Smooth muscle cell (in vitro differentiated cells): ENCODE data around the gene MATN3. TPM values are rescaled to one million over a fixed set of nuclear protein-coding genes. Genes with fewer than 3 reads are reported as not detected.
"Not testable (repeated sequence)": the region's sequence is repeated elsewhere in the genome, so short reads cannot be mapped to it uniquely, and the experiment has no call there.

ENCODE experiments used
- DNase-seq: peaks from one replicate; lab custom pipeline; 2025; ENCODE audit not compliant: unreplicated experiment; lab: John Stamatoyannopoulos, UW
- H2AFZ ChIP-seq: fragments of 200-600 bp; sonication (generic); 2 replicates; pipeline ENCODE4 v1.6.0; 2016; ENCODE audit warnings: antibody characterized with exemption, low read depth, mild to moderate bottlenecking
- H3F3A ChIP-seq: fragments of 200-600 bp; sonication (generic); 2 replicates; pipeline ENCODE4 v1.6.0; 2017; ENCODE audit warnings: antibody characterized with exemption, low read depth
- H3K27ac ChIP-seq: fragments of 200-600 bp; sonication (generic); 2 replicates; pipeline ENCODE4 v1.5.1; 2016; ENCODE audit warnings: low read depth, mild to moderate bottlenecking
- H3K27me3 ChIP-seq: fragments of 200-600 bp; sonication (generic); 2 replicates; pipeline ENCODE4 v1.6.1; 2016; ENCODE audit warnings: low read depth, mild to moderate bottlenecking
- H3K36me3 ChIP-seq: fragments of 200-600 bp; sonication (generic); 2 replicates; pipeline ENCODE4 v1.5.1; 2016; ENCODE audit warnings: low read depth
- H3K4me1 ChIP-seq: fragments of 200-600 bp; sonication (generic); 2 replicates; pipeline ENCODE4 v1.5.1; 2016; ENCODE audit warnings: low read depth
- H3K4me2 ChIP-seq: fragments of 200-600 bp; sonication (generic); 2 replicates; pipeline ENCODE4 v1.6.0; 2016; ENCODE audit warnings: mild to moderate bottlenecking
- H3K4me3 ChIP-seq: fragments of 200-600 bp; sonication (generic); 2 replicates; pipeline ENCODE4 v1.5.1; 2016; ENCODE audit warnings: mild to moderate bottlenecking
- H3K79me2 ChIP-seq: fragments of 200-600 bp; sonication (generic); 2 replicates; pipeline ENCODE4 v1.6.0; 2016; ENCODE audit warnings: low read depth, mild to moderate bottlenecking
- H3K9ac ChIP-seq: fragments of 200-600 bp; sonication (generic); 2 replicates; pipeline ENCODE4 v1.6.0; 2016; ENCODE audit warnings: low read depth
- H3K9me3 ChIP-seq: fragments of 200-600 bp; sonication (generic); replicated peaks from 2 replicates; pipeline ENCODE4 v1.5.1; 2016; ENCODE audit warnings: low read depth
- H4K20me1 ChIP-seq: fragments of 200-600 bp; sonication (generic); 2 replicates; pipeline ENCODE4 v1.6.0; 2016; ENCODE audit warnings: low read depth
- CTCF ChIP-seq: fragments of 200-600 bp; sonication (generic); IDR thresholded peaks from 2 replicates; pipeline ENCODE4 v1.5.1; 2017; ENCODE audit warnings: borderline replicate concordance, mild to moderate bottlenecking, antibody characterized with exemption; ENCODE audit not compliant: insufficient read depth, poor library complexity, severe bottlenecking
- WGBS: methylation state at CpG from one replicate; pipeline ENCODE4 v1.1.7; 2016; ENCODE audit warnings: low lambda C conversion rate; 5-methylcytosine and 5-hydroxymethylcytosine counted together
- polyA plus RNA-seq: library from polyadenylated mRNA; unstranded; fragments of >200 nt; fragmentation: Nextera tagmentation; extraction: Ambion mirVana; gene quantifications from 2 replicates; pipeline ENCODE4 v1.2.1, GENCODE V29; 2016
- total RNA-seq: library from RNA; depleted of rRNA; stranded (reverse); fragments of >200 nt; gene quantifications from 2 replicates; pipeline ENCODE4 v1.2.3, GENCODE V29; 2014

The MATN3 gene
- total and polyA plus RNA-seq, 2 experiments from 2014 or later = 5.1 to 12.9 TPM

DNA sequence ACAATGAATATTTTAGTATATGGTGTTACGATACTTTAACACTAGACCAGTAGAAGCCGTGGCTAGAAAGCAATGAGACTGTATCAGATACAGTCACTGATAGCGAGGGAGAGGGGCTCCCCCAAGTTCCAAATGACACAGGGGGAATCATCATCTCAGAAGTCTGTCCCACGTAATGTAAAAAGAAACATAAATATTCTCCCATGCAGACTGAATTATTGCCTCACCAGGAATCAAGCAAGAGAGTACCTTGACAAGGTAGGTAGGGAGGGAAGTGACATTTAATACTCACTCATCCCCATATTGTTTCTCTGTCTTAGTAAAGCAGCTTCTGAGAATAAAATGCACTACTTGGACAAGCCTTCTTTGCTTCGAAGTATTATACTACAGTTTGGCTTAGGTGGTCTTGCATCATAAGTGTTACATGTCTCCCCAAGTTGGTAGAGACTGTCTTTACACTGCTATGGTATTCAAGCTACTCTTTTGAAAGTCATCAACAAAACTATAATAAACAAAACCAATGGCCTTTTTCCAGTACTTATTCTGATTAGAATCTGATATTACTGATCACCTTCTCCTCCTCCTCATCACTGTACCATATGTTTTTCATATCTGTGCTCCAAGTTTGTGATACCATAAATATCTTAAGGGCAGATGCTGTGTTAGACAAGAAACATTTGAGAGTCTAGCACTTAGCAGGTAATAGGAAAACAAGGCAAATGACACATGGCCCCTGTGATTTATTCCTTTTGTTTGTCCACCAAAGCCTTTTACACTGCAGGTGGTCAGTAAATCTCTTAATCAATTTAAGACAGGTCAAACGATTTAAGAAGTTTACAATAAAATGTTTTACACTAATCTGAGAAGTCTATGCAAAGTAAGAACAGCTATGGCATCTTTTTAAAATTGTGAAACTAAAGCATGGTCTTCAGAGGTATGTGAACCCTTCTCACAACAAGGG lies 36.3 kb upstream of the MATN3 start:
- Histone ChIP-seq H3K4me2 (peak overlapping the region; percentile 83), H3K27ac (peak overlapping the region; percentile 99), H3K9ac (peak overlapping the region; percentile 97), H3K9me3 (no peaks in the 10 kb centered on the region), H3K79me2 (peaks cover 72% of the 10 kb centered on the region), H3F3A (peaks cover 10% of the 10 kb centered on the region), H2AFZ (no peak overlapping the region), H3K36me3 (no peaks in the 10 kb centered on the region), H3K4me1 (peaks cover 25% of the 10 kb centered on the region), H3K27me3 (no peaks in the 10 kb centered on the region), H4K20me1 (peaks cover 66% of the 10 kb centered on the region), H3K4me3 (peak overlapping the region; percentile 74)
- DNase-seq = no peak
- 63% methylated on average over 6 of the region's 6 CpGs for WGBS
- no peak for TF ChIP-seq CTCF

GRCh38 chr2:20045712-20046292 lies 33.3 kb upstream of the MATN3 start:
- Histone ChIP-seq H3K4me2 (peak overlapping the region; percentile 30), H3K27ac (peak overlapping the region; percentile 27), H3K4me1 (peaks cover 38% of the 10 kb centered on the region), H4K20me1 (peaks cover 96% of the 10 kb centered on the region), H3K79me2 (peaks cover 97% of the 10 kb centered on the region)
- WGBS = 32% methylated on average over 4 of the region's 4 CpGs
- not testable (repeated sequence) for H2AFZ ChIP-seq, H3K4me3 ChIP-seq, DNase-seq, H3K9me3 ChIP-seq, H3K9ac ChIP-seq, H3K27me3 ChIP-seq, H3K36me3 ChIP-seq, H3F3A ChIP-seq

DNA sequence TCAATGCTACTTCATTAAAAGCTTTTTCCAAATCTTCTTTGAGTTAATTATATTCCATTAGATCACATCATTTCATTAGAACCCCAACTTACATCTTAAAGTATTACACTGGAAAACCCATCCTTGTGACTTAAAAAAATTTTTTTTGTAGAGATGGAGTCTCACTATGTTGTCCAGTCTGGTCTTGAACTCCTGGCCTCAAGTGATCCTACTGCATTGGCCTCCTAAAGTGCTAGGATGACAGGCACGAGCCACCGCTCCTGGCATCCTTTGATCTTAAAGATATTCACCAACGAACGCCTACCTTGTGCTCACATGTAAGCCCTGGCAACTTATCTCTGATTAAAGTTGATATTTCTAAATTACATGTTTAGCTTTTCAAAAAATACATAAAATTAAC lies 32.3 kb upstream of the MATN3 start:
- Histone ChIP-seq H2AFZ (no peak overlapping the region), H3K36me3 (no peaks in the 10 kb centered on the region), H3F3A (peaks cover 3% of the 10 kb centered on the region), H3K9me3 (no peaks in the 10 kb centered on the region), H3K4me3 (no peak overlapping the region), H3K4me2 (no peak overlapping the region), H3K79me2 (peaks cover 97% of the 10 kb centered on the region), H3K27ac (peak overlapping the region; percentile 69), H3K4me1 (peaks cover 38% of the 10 kb centered on the region), H3K27me3 (no peaks in the 10 kb centered on the region), H4K20me1 (peaks cover 96% of the 10 kb centered on the region), H3K9ac (no peak overlapping the region)
- TF ChIP-seq CTCF = no peak
- 88% methylated on average over 4 of the region's 4 CpGs for WGBS
- no peak for DNase-seq

DNA sequence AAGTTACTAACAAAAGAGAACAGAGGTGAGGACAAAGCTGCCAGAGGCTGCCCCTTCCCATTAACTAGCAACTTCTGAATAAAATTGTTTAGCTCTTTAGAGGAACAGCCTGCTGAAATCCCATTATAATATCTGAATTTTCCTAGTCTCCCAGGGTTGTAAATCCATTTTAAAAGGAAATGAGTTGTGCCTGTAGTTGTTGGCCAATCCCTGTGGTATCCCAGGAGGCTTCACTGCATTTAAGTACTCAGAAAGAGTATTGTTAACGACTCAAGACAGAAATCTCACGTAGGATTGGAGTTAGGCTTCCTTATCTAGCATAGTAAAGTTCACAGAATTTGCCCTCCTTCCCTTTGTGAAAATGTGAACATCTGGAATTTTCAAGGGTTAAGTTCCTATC lies 30.1 kb upstream of the MATN3 start:
- H3K9ac ChIP-seq = no peak overlapping the region
- H3K4me2 ChIP-seq = peak overlapping the region; percentile 53
- no peaks in the 10 kb centered on the region for H3K9me3 ChIP-seq
- H3K36me3 ChIP-seq = no peaks in the 10 kb centered on the region
- peaks cover 3% of the 10 kb centered on the region for H3F3A ChIP-seq
- TF ChIP-seq CTCF = no peak
- peaks cover 96% of the 10 kb centered on the region for H4K20me1 ChIP-seq
- peak overlapping the region; percentile 69 for H3K27ac ChIP-seq
- H3K79me2 ChIP-seq = peaks cover 94% of the 10 kb centered on the region
- no peak overlapping the region for H3K4me3 ChIP-seq
- H3K27me3 ChIP-seq = no peaks in the 10 kb centered on the region
- no peak for DNase-seq
- peaks cover 21% of the 10 kb centered on the region for H3K4me1 ChIP-seq
- 5% methylated on average over 2 of the region's 2 CpGs for WGBS
- no peak overlapping the region for H2AFZ ChIP-seq
